GM12878 (cell line): ENCODE results near the gene PTGFRN. TPM values are rescaled to one million over a fixed set of nuclear protein-coding genes. Genes with fewer than 3 reads are reported as not detected.

Experiments used
- ATAC-seq: fragments of 200-7000 bp; cut with Tn5 transposase; 3 replicates; pipeline ENCODE4 v1.9.1; 2020; ENCODE audit warnings: mild to moderate bottlenecking, moderate library complexity
- BruUV-seq: library from RNA; stranded (reverse); fragments of 400-500 nt; replicated peaks from 2 replicates; lab custom pipeline; 2021; lab: Mats Ljungman, UMichigan
- CTCF ChIA-PET: fragments of 300-600 bp; sonication (Branson Sonifier 250); formaldehyde crosslinking; extraction: SDS; loops from one replicate; lab custom pipeline; 2021; ENCODE audit warnings: inconsistent platforms; lab: Yijun Ruan, JAX
- POLR2A ChIA-PET: fragments of 350-600 bp; formaldehyde crosslinking; extraction: SDS; loops from one replicate; lab custom pipeline; 2021; ENCODE audit warnings: inconsistent platforms; lab: Charles Lee
- RAD21 ChIA-PET: fragments of 300-600 bp; sonication (Branson Sonifier 250); formaldehyde crosslinking; loops from one replicate; lab custom pipeline; 2023; ENCODE audit warnings: antibody characterized with exemption; ENCODE audit not compliant: unreplicated experiment; lab: Charles Lee
- SMC1A ChIA-PET: fragments of 300-600 bp; sonication (Branson Sonifier 250); formaldehyde crosslinking; loops from one replicate; lab custom pipeline; 2023; ENCODE audit not compliant: unreplicated experiment, uncharacterized antibody; lab: Charles Lee
- DNase-seq: peaks from one replicate; pipeline ENCODE4 v3.0.0-alpha.2; 2011; ENCODE audit warnings: low read depth, low spot score
- FAIRE-seq: peaks from 3 replicates; lab custom pipeline; 2011; peaks lifted over from hg19 to GRCh38; lab: Jason Lieb, UNC
- H2AFZ ChIP-seq: 2 replicates; pipeline ENCODE4 v1.6.0; 2011; ENCODE audit warnings: low read depth, low read length, control low read depth; ENCODE audit not compliant: control insufficient read depth
- H3K27ac ChIP-seq: 2 replicates; pipeline ENCODE4 v1.5.1; 2011; ENCODE audit warnings: control low read depth; ENCODE audit not compliant: control insufficient read depth, insufficient read depth
- H3K27me3 ChIP-seq, 2 experiments: replicated peaks in 1 of 2; 2 replicates each; pipeline versions ENCODE4 v1.6.0 to v1.6.1; 2011; ENCODE audit warnings: low read length in 1 of 2; ENCODE audit not compliant: control insufficient read depth in 2 of 2, insufficient read depth in 2 of 2
- H3K36me3 ChIP-seq, 2 experiments: 2 replicates each; pipeline ENCODE4 v1.5.1; 2011; ENCODE audit warnings: low read length in 1 of 2; ENCODE audit not compliant: control insufficient read depth in 2 of 2, insufficient read depth in 2 of 2
- H3K4me1 ChIP-seq: 2 replicates; pipeline ENCODE4 v1.6.1; 2011; ENCODE audit warnings: mild to moderate bottlenecking, low read length, moderate library complexity, mixed read lengths; ENCODE audit not compliant: control insufficient read depth, insufficient read depth
- H3K4me2 ChIP-seq: 2 replicates; pipeline ENCODE4 v1.6.0; 2011; ENCODE audit warnings: control low read depth; ENCODE audit not compliant: control insufficient read depth, insufficient read depth
- H3K4me3 ChIP-seq: fragments of 200-600 bp; sonication (generic); 2 replicates; pipeline ENCODE4 v1.5.1; 2016
- H3K79me2 ChIP-seq: 2 replicates; pipeline ENCODE4 v1.6.0; 2011; ENCODE audit warnings: low read length; ENCODE audit not compliant: control insufficient read depth, insufficient read depth
- H3K9ac ChIP-seq: 2 replicates; pipeline ENCODE4 v1.8.0; 2011; ENCODE audit warnings: low read length, control low read depth, mixed read lengths; ENCODE audit not compliant: control insufficient read depth, insufficient read depth
- H3K9me3 ChIP-seq: replicated peaks from 3 replicates; pipeline ENCODE4 v1.5.1; 2011; ENCODE audit warnings: mild to moderate bottlenecking, low read length; ENCODE audit not compliant: control insufficient read depth, insufficient read depth
- H4K20me1 ChIP-seq: 2 replicates; pipeline ENCODE4 v1.6.0; 2011; ENCODE audit not compliant: control insufficient read depth, insufficient read depth
- BRCA1 ChIP-seq: IDR thresholded peaks from 2 replicates; pipeline ENCODE4 v1.6.1; 2011; ENCODE audit warnings: low read depth, low read length, improper control_type of control experiment
- CEBPB ChIP-seq, 2 experiments: fragments of 150-350 bp in 1 of 2; IDR thresholded peaks; 2 replicates each; pipeline ENCODE4 v1.6.1; 2012 to 2014; ENCODE audit warnings: low read depth in 2 of 2, low read length in 2 of 2, borderline replicate concordance in 1 of 2, inconsistent platforms in 1 of 2
- IKZF2 ChIP-seq, 2 experiments: fragments of 450-650 bp; IDR thresholded peaks; 2 replicates each; pipeline ENCODE4 v1.6.1; 2017; ENCODE audit warnings: mild to moderate bottlenecking in 2 of 2, moderate library complexity in 2 of 2
- NFXL1 ChIP-seq: fragments of 450-650 bp; IDR thresholded peaks from 2 replicates; pipeline ENCODE4 v1.6.1; 2017; ENCODE audit warnings: antibody characterized with exemption, mild to moderate bottlenecking, borderline replicate concordance
- RELA ChIP-seq: fragments of 450-650 bp; IDR thresholded peaks from 2 replicates; pipeline ENCODE4 v1.8.0; 2014; ENCODE audit warnings: borderline replicate concordance; ENCODE audit not compliant: partially characterized antibody
- RUNX3 ChIP-seq: IDR thresholded peaks from 2 replicates; pipeline ENCODE4 v1.6.1; 2012; ENCODE audit warnings: low read length, inconsistent platforms
- SPI1 ChIP-seq: IDR thresholded peaks from 2 replicates; pipeline ENCODE4 v1.6.1; 2011; ENCODE audit warnings: low read depth, mild to moderate bottlenecking, low read length, moderate library complexity, borderline replicate concordance; ENCODE audit not compliant: insufficient read depth
- STAT1 ChIP-seq: fragments of 450-650 bp; conservative IDR thresholded peaks from 2 replicates; pipeline ENCODE4 v1.6.1; 2014; ENCODE audit warnings: antibody characterized with exemption, mild to moderate bottlenecking
- ZBED1 ChIP-seq: IDR thresholded peaks from 2 replicates; pipeline ENCODE4 v1.6.1; 2016; ENCODE audit warnings: borderline replicate concordance
- ZNF217 ChIP-seq: fragments of 450-650 bp; IDR thresholded peaks from 2 replicates; pipeline ENCODE4 v1.6.1; 2017; ENCODE audit warnings: antibody characterized with exemption, mild to moderate bottlenecking
- ZSCAN29 ChIP-seq: fragments of 450-650 bp; IDR thresholded peaks from 2 replicates; pipeline ENCODE4 v1.6.1; 2017; ENCODE audit warnings: mild to moderate bottlenecking, moderate library complexity
- WGBS: methylation state at CpG from one replicate; pipeline ENCODE4 v1.1.6; 2016; ENCODE audit warnings: low lambda C conversion rate; ENCODE audit not compliant: insufficient replicate concordance, insufficient coverage; ENCODE audit errors: missing lambda C conversion rate; 5-methylcytosine and 5-hydroxymethylcytosine counted together
- in situ Hi-C: fragments of 300-500 bp; cut with MboI; formaldehyde crosslinking; loops from 9 replicates; pipeline ENCODE4 v1.14.3; 2018; ENCODE audit warnings: mixed read lengths
- intact Hi-C: fragments of 100-400 bp; cut with micrococcal nuclease; formaldehyde crosslinking; loops from one replicate; pipeline ENCODE4 v1.14.2; 2022; ENCODE audit not compliant: unreplicated experiment
- polyA plus RNA-seq, 11 experiments: library from polyadenylated mRNA; depleted of rRNA in 4 of 11; unstranded in 6 of 11; stranded (reverse) in 5 of 11; fragments of >200 nt; fragmentation: Nextera tagmentation in 4 of 11; fragmentation: Illumina TruSeq in 1 of 11; extraction: Ambion mirVana in 4 of 11; extraction: Trizol in 1 of 11; gene quantifications; 1 replicate in 1 of 11; 2 replicates in 10 of 11; pipeline versions ENCODE4 v1.2.1 to v1.2.3, GENCODE V29; 2011 to 2016; ENCODE audit warnings: inconsistent platforms in 2 of 11, missing spikeins in 2 of 11, low read depth in 1 of 11
- total RNA-seq, 4 experiments: library from RNA; depleted of rRNA in 3 of 4; stranded (reverse); fragments of >200 nt in 3 of 4; fragmentation: Illumina TruSeq in 1 of 4; extraction: Trizol in 1 of 4; gene quantifications; 2 replicates each; pipeline versions ENCODE4 v1.2.1 to v1.2.3, GENCODE V29; 2013 to 2021
- TF ChIP-seq, protein P1 (sequence below): IDR thresholded peaks from 2 replicates; pipeline ENCODE4 v1.6.1; 2011; ENCODE audit warnings: low read depth, mild to moderate bottlenecking, low read length, moderate library complexity, borderline replicate concordance; ENCODE audit errors: extremely low read depth
- TF ChIP-seq, protein P2 (sequence below): IDR thresholded peaks from 2 replicates; pipeline ENCODE4 v1.6.1; 2011; ENCODE audit warnings: mild to moderate bottlenecking, low read depth, low read length, moderate library complexity; ENCODE audit not compliant: insufficient replicate concordance
- TF ChIP-seq, protein P3 (sequence below): IDR thresholded peaks from 2 replicates; pipeline ENCODE4 v1.6.1; 2012; ENCODE audit warnings: low read depth, low read length, improper control_type of control experiment
- TF ChIP-seq, protein P4 (sequence below): IDR thresholded peaks from 2 replicates; pipeline ENCODE4 v1.6.1; 2012; ENCODE audit warnings: improper control_type of control experiment, low read depth, low read length; ENCODE audit not compliant: insufficient replicate concordance

Gene PTGFRN
- total and polyA plus RNA-seq, 10 of the 15 experiments (the other 5 are each of a cell fraction or from before 2014, with no cell fraction given), result 2.7 to 8.3 (median 5.1) TPM

DNA sequence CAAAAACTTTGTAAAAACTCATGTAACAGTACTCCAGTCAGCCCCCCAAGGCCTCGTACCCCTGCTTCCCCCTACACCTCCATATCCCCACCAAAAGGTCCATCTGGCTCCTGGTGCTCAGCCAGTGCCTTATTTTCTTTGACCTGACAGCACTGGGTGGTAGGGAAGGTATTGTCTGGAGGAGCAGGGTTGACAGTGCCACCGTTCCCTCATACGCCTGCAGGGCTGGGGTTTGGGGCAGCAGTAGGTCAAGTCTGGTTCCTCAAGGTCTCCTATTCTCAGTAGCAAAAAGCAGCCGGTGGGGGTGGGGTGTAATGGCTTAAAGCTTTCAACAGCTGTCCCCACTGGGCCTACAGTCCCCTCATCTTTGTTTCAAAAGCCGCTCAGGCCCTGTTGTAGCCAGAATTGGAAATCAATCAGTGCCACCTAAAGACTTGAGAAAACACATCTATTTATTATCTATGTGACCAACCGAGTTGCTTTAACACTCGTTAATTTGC lies 125.1 kb downstream of the PTGFRN start (continued):
- TF ChIP-seq, protein P1, sequence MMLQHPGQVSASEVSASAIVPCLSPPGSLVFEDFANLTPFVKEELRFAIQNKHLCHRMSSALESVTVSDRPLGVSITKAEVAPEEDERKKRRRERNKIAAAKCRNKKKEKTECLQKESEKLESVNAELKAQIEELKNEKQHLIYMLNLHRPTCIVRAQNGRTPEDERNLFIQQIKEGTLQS, result no peak
- TF ChIP-seq ZBED1 (no peak), ZSCAN29 (no peak), RELA (no peak), ZNF217 (no peak)
- TF ChIP-seq, protein P2, sequence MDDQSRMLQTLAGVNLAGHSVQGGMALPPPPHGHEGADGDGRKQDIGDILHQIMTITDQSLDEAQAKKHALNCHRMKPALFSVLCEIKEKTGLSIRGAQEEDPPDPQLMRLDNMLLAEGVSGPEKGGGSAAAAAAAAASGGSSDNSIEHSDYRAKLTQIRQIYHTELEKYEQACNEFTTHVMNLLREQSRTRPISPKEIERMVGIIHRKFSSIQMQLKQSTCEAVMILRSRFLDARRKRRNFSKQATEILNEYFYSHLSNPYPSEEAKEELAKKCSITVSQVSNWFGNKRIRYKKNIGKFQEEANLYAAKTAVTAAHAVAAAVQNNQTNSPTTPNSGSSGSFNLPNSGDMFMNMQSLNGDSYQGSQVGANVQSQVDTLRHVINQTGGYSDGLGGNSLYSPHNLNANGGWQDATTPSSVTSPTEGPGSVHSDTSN, result no peak

DNA sequence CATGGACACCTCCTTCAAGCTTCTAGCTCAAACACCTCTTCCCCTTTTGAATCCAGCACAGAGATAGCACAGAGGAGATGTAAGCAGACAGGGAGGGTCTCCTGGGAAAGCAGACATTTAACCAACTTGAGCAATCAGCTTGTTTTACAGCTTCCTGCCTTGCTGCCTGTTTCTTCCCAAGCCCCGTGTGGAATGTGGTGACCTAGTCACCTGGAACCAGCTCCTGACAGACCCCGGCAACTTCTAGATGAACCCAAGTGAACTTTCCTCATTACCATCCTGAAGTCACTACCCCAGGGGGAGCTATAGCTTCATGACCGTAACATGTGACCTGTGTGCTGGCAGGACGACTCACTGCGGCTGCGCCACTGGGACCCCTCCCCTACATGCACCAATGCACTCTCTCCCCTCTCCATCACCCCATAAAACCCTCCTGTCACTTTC lies 126.3 kb downstream of the PTGFRN start:
- H4K20me1 ChIP-seq, result no peaks in the 10 kb centered on the region
- ChIA-PET SMC1A (interaction anchor here (0.7 to 1.0 kb wide), 3 partner anchors 14 to 37 kb away, joined by 3 read pairs; no protein-coding TSS in a partner anchor), POLR2A (interaction anchor here (0.7 kb wide), 1 partner anchor 19 kb away, joined by 3 read pairs; no protein-coding TSS in a partner anchor), CTCF (interaction anchor here (0.8 to 1.1 kb wide), 4 partner anchors 9 to 308 kb away, joined by 3 to 4 read pairs (median 3); no protein-coding TSS in a partner anchor), RAD21 (no interaction called here)
- in situ Hi-C loops, result no loop called here
- no peak overlapping the region for H3K4me3 ChIP-seq
- no peaks in the 10 kb centered on the region for H3K4me1 ChIP-seq
- FAIRE-seq (no peak), DNase-seq (no peak), ATAC-seq (no peak)
- H3K9me3 ChIP-seq, result no peaks in the 10 kb centered on the region
- no peak overlapping the region for H3K4me2 ChIP-seq
- H3K36me3 ChIP-seq, result peaks cover 0 to 2% of the 10 kb centered on the region in 2 experiments; a peak in 1 of 4 replicates
- no peaks in the 10 kb centered on the region for H3K27me3 ChIP-seq
- H2AFZ ChIP-seq, result no peak overlapping the region
- intact Hi-C loops, result no loop called here
- no peak overlapping the region for H3K9ac ChIP-seq
- H3K79me2 ChIP-seq, result no peaks in the 10 kb centered on the region
- WGBS, result 22% methylated on average over 3 of the region's 6 CpGs
- no TSS peak for BruUV-seq
- no peak overlapping the region for H3K27ac ChIP-seq
- TF ChIP-seq STAT1 (no peak), NFXL1 (no peak), BRCA1 (no peak), RUNX3 (no peak), IKZF2 (IDR thresholded peaks at IDR 0.05) (no peak), SPI1 (no peak), CEBPB (IDR thresholded peaks at IDR 0.05; ENCODE audit: borderline replicate concordance in 1 of 2, low read depth in 2 of 2, low read length in 2 of 2) (no peak)
- TF ChIP-seq, protein P3, sequence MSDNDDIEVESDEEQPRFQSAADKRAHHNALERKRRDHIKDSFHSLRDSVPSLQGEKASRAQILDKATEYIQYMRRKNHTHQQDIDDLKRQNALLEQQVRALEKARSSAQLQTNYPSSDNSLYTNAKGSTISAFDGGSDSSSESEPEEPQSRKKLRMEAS, result no peak
- TF ChIP-seq, protein P4, sequence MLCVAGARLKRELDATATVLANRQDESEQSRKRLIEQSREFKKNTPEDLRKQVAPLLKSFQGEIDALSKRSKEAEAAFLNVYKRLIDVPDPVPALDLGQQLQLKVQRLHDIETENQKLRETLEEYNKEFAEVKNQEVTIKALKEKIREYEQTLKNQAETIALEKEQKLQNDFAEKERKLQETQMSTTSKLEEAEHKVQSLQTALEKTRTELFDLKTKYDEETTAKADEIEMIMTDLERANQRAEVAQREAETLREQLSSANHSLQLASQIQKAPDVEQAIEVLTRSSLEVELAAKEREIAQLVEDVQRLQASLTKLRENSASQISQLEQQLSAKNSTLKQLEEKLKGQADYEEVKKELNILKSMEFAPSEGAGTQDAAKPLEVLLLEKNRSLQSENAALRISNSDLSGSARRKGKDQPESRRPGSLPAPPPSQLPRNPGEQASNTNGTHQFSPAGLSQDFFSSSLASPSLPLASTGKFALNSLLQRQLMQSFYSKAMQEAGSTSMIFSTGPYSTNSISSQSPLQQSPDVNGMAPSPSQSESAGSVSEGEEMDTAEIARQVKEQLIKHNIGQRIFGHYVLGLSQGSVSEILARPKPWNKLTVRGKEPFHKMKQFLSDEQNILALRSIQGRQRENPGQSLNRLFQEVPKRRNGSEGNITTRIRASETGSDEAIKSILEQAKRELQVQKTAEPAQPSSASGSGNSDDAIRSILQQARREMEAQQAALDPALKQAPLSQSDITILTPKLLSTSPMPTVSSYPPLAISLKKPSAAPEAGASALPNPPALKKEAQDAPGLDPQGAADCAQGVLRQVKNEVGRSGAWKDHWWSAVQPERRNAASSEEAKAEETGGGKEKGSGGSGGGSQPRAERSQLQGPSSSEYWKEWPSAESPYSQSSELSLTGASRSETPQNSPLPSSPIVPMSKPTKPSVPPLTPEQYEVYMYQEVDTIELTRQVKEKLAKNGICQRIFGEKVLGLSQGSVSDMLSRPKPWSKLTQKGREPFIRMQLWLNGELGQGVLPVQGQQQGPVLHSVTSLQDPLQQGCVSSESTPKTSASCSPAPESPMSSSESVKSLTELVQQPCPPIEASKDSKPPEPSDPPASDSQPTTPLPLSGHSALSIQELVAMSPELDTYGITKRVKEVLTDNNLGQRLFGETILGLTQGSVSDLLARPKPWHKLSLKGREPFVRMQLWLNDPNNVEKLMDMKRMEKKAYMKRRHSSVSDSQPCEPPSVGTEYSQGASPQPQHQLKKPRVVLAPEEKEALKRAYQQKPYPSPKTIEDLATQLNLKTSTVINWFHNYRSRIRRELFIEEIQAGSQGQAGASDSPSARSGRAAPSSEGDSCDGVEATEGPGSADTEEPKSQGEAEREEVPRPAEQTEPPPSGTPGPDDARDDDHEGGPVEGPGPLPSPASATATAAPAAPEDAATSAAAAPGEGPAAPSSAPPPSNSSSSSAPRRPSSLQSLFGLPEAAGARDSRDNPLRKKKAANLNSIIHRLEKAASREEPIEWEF, result no peak
